ENCODE data around the gene MCEMP1.

Gene MCEMP1

GRCh38 chr19:7645163-7645562, 31.7 kb upstream of the MCEMP1 start:
- TF ChIP-seq CTCF (IDR thresholded peaks at IDR 0.05): no peak
- no peak for TF ChIP-seq ZFX (IDR thresholded peaks at IDR 0.05; ENCODE audit: borderline replicate concordance)
- peak overlapping the region; percentile 48; the same call in 1 of the 2 replicates for H3K27ac ChIP-seq

- TF ChIP-seq ZFX (IDR thresholded peaks at IDR 0.05; ENCODE audit: borderline replicate concordance) (no peak), CTCF (IDR thresholded peaks at IDR 0.05) (no peak)
- no peak overlapping the region for H3K27ac ChIP-seq
These were observed 31.0 kb upstream of the MCEMP1 start for GRCh38 chr19:7645656-7646425.

- TF ChIP-seq CTCF (IDR thresholded peaks at IDR 0.05) (no peak), ZFX (IDR thresholded peaks at IDR 0.05; ENCODE audit: borderline replicate concordance) (no peak)
- H3K27ac ChIP-seq: no peak overlapping the region
These were observed 30.5 kb upstream of the MCEMP1 start for GRCh38 chr19:7646426-7646700.

- no peak overlapping the region for H3K27ac ChIP-seq
- TF ChIP-seq CTCF (IDR thresholded peaks at IDR 0.05): no peak
- TF ChIP-seq ZFX (IDR thresholded peaks at IDR 0.05; ENCODE audit: borderline replicate concordance): no peak
These were observed 29.7 kb upstream of the MCEMP1 start for GRCh38 chr19:7647156-7647555.

- TF ChIP-seq CTCF (IDR thresholded peaks at IDR 0.05): no peak
- H3K27ac ChIP-seq: no peak overlapping the region
These were observed 28.4 kb upstream of the MCEMP1 start for GRCh38 chr19:7648265-7649014.

- no peak overlapping the region for H3K27ac ChIP-seq
- no peak for TF ChIP-seq ZFX (IDR thresholded peaks at IDR 0.05; ENCODE audit: borderline replicate concordance)
- no peak for TF ChIP-seq CTCF (IDR thresholded peaks at IDR 0.05)
These were observed 26.7 kb upstream of the MCEMP1 start for GRCh38 chr19:7650148-7650547.

GRCh38 chr19:7652061-7652641, 24.7 kb upstream of the MCEMP1 start:
- TF ChIP-seq CTCF (IDR thresholded peaks at IDR 0.05) (peak; percentile 97), ZFX (IDR thresholded peaks at IDR 0.05; ENCODE audit: borderline replicate concordance) (no peak)

More at GRCh38 chr19:7652061-7652641, 24.7 kb upstream of the MCEMP1 start:
- H3K27ac ChIP-seq: peak overlapping the region; percentile 66
